OCI-LY3 (cell line): ENCODE data around the gene KLK11.

Experiments
- CTCF ChIP-seq: fragments of 200-600, 300-600 bp; sonication (generic); IDR thresholded peaks from 2 replicates; pipeline ENCODE4 v1.5.1; 2014; ENCODE audit warnings: antibody characterized with exemption, low read length, low read depth
- EZH2phosphoT487 ChIP-seq: fragments of 200-600 bp; shearing (Covaris generic); IDR thresholded peaks from 2 replicates; pipeline ENCODE4 v1.6.1; 2018; ENCODE audit warnings: antibody characterized with exemption, mixed run types, low read depth

GRCh38 chr19:51026554-51026831, at the start of gene KLK11:
- TF ChIP-seq CTCF (no peak), EZH2phosphoT487 (no peak)
